ENCODE results near the gene SLC4A7.

SLC4A7 gene

DNA sequence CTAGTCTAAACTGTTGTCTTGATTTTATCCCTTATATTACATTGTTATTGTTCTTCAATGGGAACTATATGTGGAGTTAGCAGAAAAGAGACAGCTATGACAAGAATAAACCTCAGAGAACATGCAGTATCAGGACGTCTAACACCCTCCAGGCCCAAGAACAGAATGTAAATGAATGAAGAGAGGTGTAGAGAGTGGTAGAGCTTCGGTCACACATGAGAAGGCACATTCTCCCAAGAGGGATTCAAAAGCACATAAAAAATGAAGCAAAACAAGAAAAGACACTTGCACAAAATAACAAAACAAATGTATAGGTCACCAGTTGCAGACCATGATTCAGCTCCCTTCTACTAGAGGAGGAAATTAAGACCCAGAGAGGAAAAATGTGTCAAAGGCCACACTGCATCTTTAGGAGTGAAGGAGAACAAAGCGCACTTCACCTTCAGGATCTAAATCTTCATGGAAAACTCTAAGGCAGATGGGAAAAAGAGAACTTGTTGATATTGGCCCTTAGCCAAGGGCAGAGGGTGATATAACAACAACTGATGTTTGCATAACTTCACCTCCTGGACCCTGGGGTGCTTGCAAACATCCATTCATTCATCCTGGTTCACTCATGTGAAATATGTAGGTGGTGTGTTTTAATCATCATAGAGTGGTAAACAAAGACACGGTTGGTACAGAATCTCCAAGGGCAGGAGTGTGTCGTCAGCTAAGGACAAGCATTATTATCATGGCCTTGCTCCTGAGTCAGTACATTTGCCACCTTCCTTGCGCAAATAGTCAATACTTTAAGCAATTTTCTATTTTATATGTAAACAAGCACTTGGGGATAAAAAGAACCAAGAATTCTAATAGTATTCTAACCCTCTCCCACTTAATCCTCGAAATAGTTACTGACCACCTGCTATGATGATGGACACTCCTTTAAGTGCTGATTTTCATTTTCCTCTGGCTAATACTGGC is 123.8 kb downstream of the SLC4A7 start:
- H3K4me3 ChIP-seq (ENCODE audit: low read length, poor library complexity, severe bottlenecking) = peak overlapping the region; percentile 66
- no peak for TF ChIP-seq EZH2phosphoT487 (IDR thresholded peaks at IDR 0.05; ENCODE audit: borderline replicate concordance)
- TF ChIP-seq, protein P1, sequence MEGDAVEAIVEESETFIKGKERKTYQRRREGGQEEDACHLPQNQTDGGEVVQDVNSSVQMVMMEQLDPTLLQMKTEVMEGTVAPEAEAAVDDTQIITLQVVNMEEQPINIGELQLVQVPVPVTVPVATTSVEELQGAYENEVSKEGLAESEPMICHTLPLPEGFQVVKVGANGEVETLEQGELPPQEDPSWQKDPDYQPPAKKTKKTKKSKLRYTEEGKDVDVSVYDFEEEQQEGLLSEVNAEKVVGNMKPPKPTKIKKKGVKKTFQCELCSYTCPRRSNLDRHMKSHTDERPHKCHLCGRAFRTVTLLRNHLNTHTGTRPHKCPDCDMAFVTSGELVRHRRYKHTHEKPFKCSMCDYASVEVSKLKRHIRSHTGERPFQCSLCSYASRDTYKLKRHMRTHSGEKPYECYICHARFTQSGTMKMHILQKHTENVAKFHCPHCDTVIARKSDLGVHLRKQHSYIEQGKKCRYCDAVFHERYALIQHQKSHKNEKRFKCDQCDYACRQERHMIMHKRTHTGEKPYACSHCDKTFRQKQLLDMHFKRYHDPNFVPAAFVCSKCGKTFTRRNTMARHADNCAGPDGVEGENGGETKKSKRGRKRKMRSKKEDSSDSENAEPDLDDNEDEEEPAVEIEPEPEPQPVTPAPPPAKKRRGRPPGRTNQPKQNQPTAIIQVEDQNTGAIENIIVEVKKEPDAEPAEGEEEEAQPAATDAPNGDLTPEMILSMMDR (conservative IDR thresholded peaks at IDR 0.05; ENCODE audit: low read length) = no peak

DNA sequence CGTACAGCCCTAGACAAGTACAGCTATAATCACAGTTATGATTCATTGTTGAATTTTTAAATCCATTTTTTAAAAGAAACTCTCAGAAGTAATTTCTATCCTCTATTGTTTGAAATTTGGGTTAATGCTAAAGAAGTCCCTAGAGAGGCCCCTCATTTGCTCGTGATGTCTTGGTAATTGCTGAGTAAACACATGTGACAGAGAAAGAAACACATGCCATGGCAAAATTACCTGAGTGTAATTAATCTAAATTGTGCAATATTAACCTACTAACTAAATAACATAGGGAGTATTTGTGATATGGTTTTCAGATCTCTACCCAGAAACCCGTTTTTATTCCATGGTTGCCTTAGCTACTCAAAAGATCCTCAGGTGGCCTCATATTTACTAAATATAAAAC is 125.8 kb downstream of the SLC4A7 start:
- no peaks in the 10 kb centered on the region for H3K36me3 ChIP-seq (ENCODE audit: insufficient read depth, low read length)
- no peaks in the 10 kb centered on the region for H3K79me2 ChIP-seq (ENCODE audit: insufficient read depth, low read length)
- no peaks in the 10 kb centered on the region for H3K27me3 ChIP-seq (ENCODE audit: insufficient read depth, low read length, poor library complexity, severe bottlenecking)
- peaks cover 33% of the 10 kb centered on the region for H3K4me1 ChIP-seq (ENCODE audit: insufficient read depth, low read length, poor library complexity, severe bottlenecking)
- no peaks in the 10 kb centered on the region for H3K9me3 ChIP-seq (ENCODE audit: insufficient read depth, low read depth, low read length)
- no peak overlapping the region for H3K9ac ChIP-seq (ENCODE audit: low read depth, low read length, poor library complexity, severe bottlenecking)
- TF ChIP-seq, protein P1 (conservative IDR thresholded peaks at IDR 0.05; ENCODE audit: low read length) = no peak
- TF ChIP-seq EZH2phosphoT487 (IDR thresholded peaks at IDR 0.05; ENCODE audit: borderline replicate concordance) = no peak
- H3F3A ChIP-seq (ENCODE audit: low read depth) = peaks cover 4% of the 10 kb centered on the region; the same call in 1 of the 2 replicates
- H3K4me2 ChIP-seq (ENCODE audit: low read depth, low read length, poor library complexity, severe bottlenecking) = peak overlapping the region; percentile 94
- H3K4me3 ChIP-seq (ENCODE audit: low read length, poor library complexity, severe bottlenecking) = no peak overlapping the region
- H3K9me2 ChIP-seq (replicated peaks; ENCODE audit: low read depth, low read length) = no peaks in the 10 kb centered on the region
- no peak overlapping the region for H2AFZ ChIP-seq (ENCODE audit: low read length)
- no peaks in the 10 kb centered on the region for H4K20me1 ChIP-seq (ENCODE audit: insufficient read depth, low read length, poor library complexity, severe bottlenecking)

More for the DNA sequence above, 123.8 kb downstream of the SLC4A7 start:
- H3K9ac ChIP-seq (ENCODE audit: low read depth, low read length, poor library complexity, severe bottlenecking) = peak overlapping the region; percentile 68
- H3K4me2 ChIP-seq (ENCODE audit: low read depth, low read length, poor library complexity, severe bottlenecking) = peak overlapping the region; percentile 94
- H3K27me3 ChIP-seq (ENCODE audit: insufficient read depth, low read length, poor library complexity, severe bottlenecking) = no peaks in the 10 kb centered on the region
- H3F3A ChIP-seq (ENCODE audit: low read depth) = peaks cover 4% of the 10 kb centered on the region; the same call in 1 of the 2 replicates
- peak overlapping the region; percentile 67 for H2AFZ ChIP-seq (ENCODE audit: low read length)
- H3K36me3 ChIP-seq (ENCODE audit: insufficient read depth, low read length) = no peaks in the 10 kb centered on the region
- H3K79me2 ChIP-seq (ENCODE audit: insufficient read depth, low read length) = no peaks in the 10 kb centered on the region
- no peaks in the 10 kb centered on the region for H3K9me2 ChIP-seq (replicated peaks; ENCODE audit: low read depth, low read length)
- no peaks in the 10 kb centered on the region for H3K9me3 ChIP-seq (ENCODE audit: insufficient read depth, low read depth, low read length)
- H4K20me1 ChIP-seq (ENCODE audit: insufficient read depth, low read length, poor library complexity, severe bottlenecking) = no peaks in the 10 kb centered on the region
- H3K4me1 ChIP-seq (ENCODE audit: insufficient read depth, low read length, poor library complexity, severe bottlenecking) = peaks cover 33% of the 10 kb centered on the region

DNA sequence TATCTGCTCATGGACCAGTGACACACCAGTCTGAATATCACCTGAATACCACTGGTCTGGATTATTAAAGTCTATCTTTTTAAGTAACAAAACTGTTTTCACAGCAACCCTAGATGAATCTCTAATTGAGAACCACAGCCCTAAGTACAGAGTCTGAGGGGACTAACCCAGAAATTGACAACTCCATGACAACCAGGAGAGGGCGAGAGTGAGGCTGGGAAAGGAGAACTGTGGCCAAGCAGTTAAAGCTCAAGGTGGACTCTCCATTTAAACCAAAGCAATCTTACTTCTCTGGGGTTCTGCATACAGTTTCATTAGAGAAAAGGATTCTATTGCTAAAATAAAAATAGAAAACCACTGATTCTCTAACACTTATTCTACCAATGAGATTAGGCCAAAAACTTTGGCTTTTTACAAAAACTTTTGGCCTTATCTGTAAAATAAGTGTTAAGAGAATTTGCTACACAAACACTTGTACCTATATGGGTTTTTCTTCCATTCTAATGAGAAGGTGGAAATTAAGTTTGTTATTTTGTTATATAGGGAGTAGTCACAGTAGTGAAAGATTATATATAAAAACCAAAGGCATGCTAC is 126.4 kb downstream of the SLC4A7 start:
- Histone ChIP-seq H3K36me3 (ENCODE audit: insufficient read depth, low read length) (no peaks in the 10 kb centered on the region), H2AFZ (ENCODE audit: low read length) (peak overlapping the region; percentile 32; the same call in 1 of the 2 replicates), H3K9me2 (replicated peaks; ENCODE audit: low read depth, low read length) (no peaks in the 10 kb centered on the region), H3K27me3 (ENCODE audit: insufficient read depth, low read length, poor library complexity, severe bottlenecking) (no peaks in the 10 kb centered on the region), H3F3A (ENCODE audit: low read depth) (peaks cover 4% of the 10 kb centered on the region; the same call in 1 of the 2 replicates), H3K4me1 (ENCODE audit: insufficient read depth, low read length, poor library complexity, severe bottlenecking) (peaks cover 33% of the 10 kb centered on the region), H3K4me2 (ENCODE audit: low read depth, low read length, poor library complexity, severe bottlenecking) (peak overlapping the region; percentile 94), H3K9me3 (ENCODE audit: insufficient read depth, low read depth, low read length) (no peaks in the 10 kb centered on the region), H3K79me2 (ENCODE audit: insufficient read depth, low read length) (no peaks in the 10 kb centered on the region), H3K4me3 (ENCODE audit: low read length, poor library complexity, severe bottlenecking) (no peak overlapping the region), H4K20me1 (ENCODE audit: insufficient read depth, low read length, poor library complexity, severe bottlenecking) (no peaks in the 10 kb centered on the region), H3K9ac (ENCODE audit: low read depth, low read length, poor library complexity, severe bottlenecking) (no peak overlapping the region)
- no peak for TF ChIP-seq EZH2phosphoT487 (IDR thresholded peaks at IDR 0.05; ENCODE audit: borderline replicate concordance)
- TF ChIP-seq, protein P1 (conservative IDR thresholded peaks at IDR 0.05; ENCODE audit: low read length) = peak; percentile 84

Measured in Loucy (cell line).